ENCODE measurements around the gene PRRG2.

Gene PRRG2

GRCh38 chr19:49583239-49583638 lies 2.1 kb downstream of the PRRG2 start:
- no peak for DNase-seq (ENCODE audit: low read depth, low spot score)
- no peak overlapping the region for H3K4me3 ChIP-seq (ENCODE audit: low read length)

GRCh38 chr19:49585023-49585422 lies 3.9 kb downstream of the PRRG2 start:
- no peak overlapping the region for H3K4me3 ChIP-seq (ENCODE audit: low read length)
- DNase-seq (ENCODE audit: low read depth, low spot score): no peak

GRCh38 chr19:49587227-49587626 lies 6.1 kb downstream of the PRRG2 start:
- H3K4me3 ChIP-seq (ENCODE audit: low read length): no peak overlapping the region
- no peak for DNase-seq (ENCODE audit: low read depth, low spot score)

GRCh38 chr19:49588365-49589122 lies 7.4 kb downstream of the PRRG2 start:
- H3K4me3 ChIP-seq (ENCODE audit: low read length): no peak overlapping the region
- DNase-seq (ENCODE audit: low read depth, low spot score): no peak

GRCh38 chr19:49589502-49589905 lies 8.4 kb downstream of the PRRG2 start:
- DNase-seq (ENCODE audit: low read depth, low spot score): no peak
- H3K4me3 ChIP-seq (ENCODE audit: low read length): no peak overlapping the region

GRCh38 chr19:49590071-49590970 lies 9.2 kb downstream of the PRRG2 start:
- peak; percentile 99 for DNase-seq (ENCODE audit: low read depth, low spot score)
- H3K4me3 ChIP-seq (ENCODE audit: low read length): peak overlapping the region; percentile 93

- H3K4me3 ChIP-seq (ENCODE audit: low read length): peak within 1 kb of the TSS; percentile 93
- peak; percentile 75 for DNase-seq (ENCODE audit: low read depth, low spot score)
These were observed 10.0 kb downstream of the PRRG2 start, which contains the start of gene PRR12 for GRCh38 chr19:49590971-49591730. TSS of gene PRR12 (plus strand) at chr19:49591182. CDS start at chr19:49591655, 473 bp downstream.

- peak overlapping the region; percentile 93 for H3K4me3 ChIP-seq (ENCODE audit: low read length)
- peak; percentile 63 for DNase-seq (ENCODE audit: low read depth, low spot score)
These were observed 10.8 kb downstream of the PRRG2 start for GRCh38 chr19:49591731-49592485.

- peak; percentile 51 for DNase-seq (ENCODE audit: low read depth, low spot score)
- H3K4me3 ChIP-seq (ENCODE audit: low read length): peak overlapping the region; percentile 93
These were observed 11.5 kb downstream of the PRRG2 start for GRCh38 chr19:49592486-49593232.

GRCh38 chr19:49593233-49594113 lies 12.4 kb downstream of the PRRG2 start:
- peak overlapping the region; percentile 93 for H3K4me3 ChIP-seq (ENCODE audit: low read length)
- peak; percentile 92 for DNase-seq (ENCODE audit: low read depth, low spot score)

- no peak overlapping the region for H3K4me3 ChIP-seq (ENCODE audit: low read length)
- no peak for DNase-seq (ENCODE audit: low read depth, low spot score)
These were observed 13.3 kb downstream of the PRRG2 start for GRCh38 chr19:49594157-49594992.

- DNase-seq (ENCODE audit: low read depth, low spot score): no peak
These were observed 14.1 kb downstream of the PRRG2 start for GRCh38 chr19:49594993-49595818.

GRCh38 chr19:49595819-49596404 lies 14.8 kb downstream of the PRRG2 start:
- no peak for DNase-seq (ENCODE audit: low read depth, low spot score)
- H3K4me3 ChIP-seq (ENCODE audit: low read length): no peak overlapping the region

More at GRCh38 chr19:49594993-49595818, 14.1 kb downstream of the PRRG2 start:
- H3K4me3 ChIP-seq (ENCODE audit: low read length): no peak overlapping the region

GRCh38 chr19:49596407-49596806 lies 15.3 kb downstream of the PRRG2 start:
- DNase-seq (ENCODE audit: low read depth, low spot score): no peak
- H3K4me3 ChIP-seq (ENCODE audit: low read length): no peak overlapping the region
